Fibroblast of lung (primary cell): ENCODE results near the gene PRKCQ. TPM values are rescaled to one million over a fixed set of nuclear protein-coding genes. Genes with fewer than 3 reads are reported as not detected.

Experiments used
- DNase-seq, 2 donors: peaks; one replicate each; pipeline versions ENCODE4 v3.0.0 to v3.0.0-alpha.2; 2010; ENCODE audit warnings: low read depth in 2 of 2
- H2AFZ ChIP-seq: 2 replicates; pipeline ENCODE4 v1.5.1; 2012; ENCODE audit warnings: low read length, control low read depth, inconsistent platforms
- H3K27ac ChIP-seq: 2 replicates; pipeline ENCODE4 v1.5.1; 2011; ENCODE audit warnings: low read length, control low read depth; ENCODE audit not compliant: insufficient read depth
- H3K27me3 ChIP-seq: 2 replicates; pipeline ENCODE4 v1.5.1; 2011; ENCODE audit warnings: mild to moderate bottlenecking, low read length; ENCODE audit not compliant: control insufficient read depth, insufficient read depth
- H3K36me3 ChIP-seq: 2 replicates; pipeline ENCODE4 v1.5.1; 2011; ENCODE audit warnings: low read length; ENCODE audit not compliant: control insufficient read depth, insufficient read depth
- H3K4me1 ChIP-seq: 2 replicates; pipeline ENCODE4 v1.5.1; 2011; ENCODE audit warnings: low read length; ENCODE audit not compliant: control insufficient read depth, insufficient read depth; ENCODE audit errors: extremely low read depth
- H3K4me2 ChIP-seq: 2 replicates; pipeline ENCODE4 v1.5.1; 2011; ENCODE audit warnings: low read length, control low read depth; ENCODE audit not compliant: insufficient read depth; ENCODE audit errors: extremely low read depth
- H3K4me3 ChIP-seq, 4 experiments: fragments of 200-600 bp in 1 of 4; sonication (generic) in 1 of 4; replicated peaks in 1 of 4; 2 replicates each; pipeline ENCODE4 v1.5.1; 2011 to 2016; ENCODE audit warnings: low read length in 4 of 4, low read depth in 3 of 4, mild to moderate bottlenecking in 3 of 4, control low read depth in 2 of 4, inconsistent platforms in 1 of 4, mixed read lengths in 1 of 4; ENCODE audit not compliant: insufficient read depth in 1 of 4; ENCODE audit errors: control extremely low read depth in 1 of 4
- H3K79me2 ChIP-seq: 2 replicates; pipeline ENCODE4 v1.5.1; 2012; ENCODE audit warnings: mild to moderate bottlenecking, low read length, inconsistent platforms; ENCODE audit not compliant: control insufficient read depth, insufficient read depth
- H3K9ac ChIP-seq: 2 replicates; pipeline ENCODE4 v1.5.1; 2011; ENCODE audit warnings: mild to moderate bottlenecking, low read length, control low read depth; ENCODE audit not compliant: insufficient read depth
- H3K9me3 ChIP-seq: 2 replicates; pipeline ENCODE4 v1.5.1; 2012; ENCODE audit warnings: low read depth, low read length; ENCODE audit not compliant: control insufficient read depth, insufficient read depth
- H4K20me1 ChIP-seq: 2 replicates; pipeline ENCODE4 v1.5.1; 2011; ENCODE audit warnings: low read length; ENCODE audit not compliant: control insufficient read depth, insufficient read depth; ENCODE audit errors: extremely low read depth
- EZH2 ChIP-seq: IDR thresholded peaks from 2 replicates; pipeline ENCODE4 v1.5.1; 2012; ENCODE audit warnings: low read length, control low read depth, mild to moderate bottlenecking; ENCODE audit errors: missing control alignments
- polyA plus RNA-seq, 2 donors: library from polyadenylated mRNA; depleted of rRNA in 1 of 2; stranded (reverse) in 1 of 2; unstranded in 1 of 2; fragments of >200 nt; gene quantifications; 2 replicates each; pipeline ENCODE4 v1.2.1, GENCODE V29; 2011 to 2012; ENCODE audit warnings: missing spikeins in 1 of 2
- total RNA-seq: library from RNA; depleted of rRNA; stranded (reverse); fragments of >200 nt; gene quantifications from 2 replicates; pipeline ENCODE4 v1.2.1, GENCODE V29; 2014
- TF ChIP-seq, protein P1 (sequence below), 2 donors: IDR thresholded peaks in 1 of 2; conservative IDR thresholded peaks in 1 of 2; 1 replicate in 1 of 2; 2 replicates in 1 of 2; pipeline ENCODE4 v1.5.1; 2011 to 2012; ENCODE audit warnings: low read length in 2 of 2, control low read depth in 1 of 2, inconsistent platforms in 1 of 2, low read depth in 1 of 2, mild to moderate bottlenecking in 1 of 2

The PRKCQ gene
- total and polyA plus RNA-seq, 2 donors (not counting 1 experiment from before 2014, with no cell fraction given), result under 0.01 to 0.01 TPM

DNA sequence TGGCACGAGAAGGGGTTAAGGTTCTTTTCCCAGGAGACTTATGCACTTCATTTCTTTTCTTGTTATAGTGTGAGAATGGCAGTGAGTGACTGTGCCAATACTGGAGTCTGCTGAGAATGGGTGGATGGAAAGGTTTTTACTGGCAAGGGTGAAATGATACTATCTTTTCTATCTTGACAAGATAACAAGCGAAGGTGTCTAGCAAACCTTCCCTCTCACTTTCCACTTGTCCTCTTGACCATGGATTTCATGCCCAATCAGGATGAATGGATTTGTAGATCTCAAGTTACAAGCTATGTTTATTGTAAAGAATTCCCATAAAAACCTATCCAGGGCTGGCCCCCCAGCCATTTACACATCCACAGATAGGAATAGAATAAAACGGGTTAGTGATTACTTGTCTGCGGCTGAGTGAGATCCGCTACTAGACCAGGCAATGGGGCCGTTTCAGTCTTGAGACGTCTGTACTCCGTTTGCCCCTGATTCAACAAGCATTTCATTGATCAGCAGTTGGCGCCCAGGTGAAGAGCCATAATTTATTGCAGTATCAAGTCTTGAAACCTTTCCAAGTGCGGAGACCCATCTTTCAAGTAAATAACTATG is 152.6 kb downstream of the PRKCQ start:
- H3K9ac ChIP-seq, result no peak overlapping the region
- no peak overlapping the region for H3K4me2 ChIP-seq
- H3K27ac ChIP-seq, result no peak overlapping the region
- TF ChIP-seq, protein P1, sequence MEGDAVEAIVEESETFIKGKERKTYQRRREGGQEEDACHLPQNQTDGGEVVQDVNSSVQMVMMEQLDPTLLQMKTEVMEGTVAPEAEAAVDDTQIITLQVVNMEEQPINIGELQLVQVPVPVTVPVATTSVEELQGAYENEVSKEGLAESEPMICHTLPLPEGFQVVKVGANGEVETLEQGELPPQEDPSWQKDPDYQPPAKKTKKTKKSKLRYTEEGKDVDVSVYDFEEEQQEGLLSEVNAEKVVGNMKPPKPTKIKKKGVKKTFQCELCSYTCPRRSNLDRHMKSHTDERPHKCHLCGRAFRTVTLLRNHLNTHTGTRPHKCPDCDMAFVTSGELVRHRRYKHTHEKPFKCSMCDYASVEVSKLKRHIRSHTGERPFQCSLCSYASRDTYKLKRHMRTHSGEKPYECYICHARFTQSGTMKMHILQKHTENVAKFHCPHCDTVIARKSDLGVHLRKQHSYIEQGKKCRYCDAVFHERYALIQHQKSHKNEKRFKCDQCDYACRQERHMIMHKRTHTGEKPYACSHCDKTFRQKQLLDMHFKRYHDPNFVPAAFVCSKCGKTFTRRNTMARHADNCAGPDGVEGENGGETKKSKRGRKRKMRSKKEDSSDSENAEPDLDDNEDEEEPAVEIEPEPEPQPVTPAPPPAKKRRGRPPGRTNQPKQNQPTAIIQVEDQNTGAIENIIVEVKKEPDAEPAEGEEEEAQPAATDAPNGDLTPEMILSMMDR (conservative IDR thresholded peaks at IDR 0.05 in 1 of 2, IDR thresholded peaks at IDR 0.05 in 1 of 2; ENCODE audit: low read depth in 1 of 2, low read length in 2 of 2), result no peak
- TF ChIP-seq EZH2, result no peak
- no peaks in the 10 kb centered on the region for H4K20me1 ChIP-seq
- H3K79me2 ChIP-seq, result no peaks in the 10 kb centered on the region
- H3K4me1 ChIP-seq, result no peaks in the 10 kb centered on the region
- no peak overlapping the region for H2AFZ ChIP-seq
- H3K27me3 ChIP-seq, result no peaks in the 10 kb centered on the region
- no peaks in the 10 kb centered on the region for H3K9me3 ChIP-seq
- no peak for DNase-seq
- no peak overlapping the region for H3K4me3 ChIP-seq
- no peaks in the 10 kb centered on the region for H3K36me3 ChIP-seq

DNA sequence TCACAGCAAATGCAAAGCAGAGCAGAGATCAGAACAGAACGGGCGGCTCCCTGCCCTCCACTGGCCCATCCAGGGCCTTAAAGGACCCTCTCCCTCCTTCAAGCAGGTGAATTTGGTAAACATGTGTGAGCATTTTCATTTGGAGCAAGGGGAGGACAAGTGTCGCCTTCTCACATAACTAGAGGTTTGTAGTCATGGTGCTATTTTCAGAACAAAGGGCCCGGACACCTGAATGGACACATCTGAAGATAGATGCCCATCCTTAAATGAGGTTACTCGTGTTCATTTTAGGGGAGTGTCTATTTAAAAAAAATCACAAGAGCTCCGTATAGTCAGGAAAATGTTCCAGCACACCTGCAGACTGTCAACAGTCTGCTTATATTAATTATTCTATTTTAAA is 153.8 kb downstream of the PRKCQ start:
- no peak for DNase-seq
- Histone ChIP-seq H3K9ac (no peak overlapping the region), H2AFZ (no peak overlapping the region), H3K9me3 (no peaks in the 10 kb centered on the region), H3K27ac (no peak overlapping the region), H3K4me1 (no peaks in the 10 kb centered on the region), H3K4me2 (no peak overlapping the region), H3K79me2 (no peaks in the 10 kb centered on the region), H3K4me3 (no peak overlapping the region), H3K27me3 (no peaks in the 10 kb centered on the region), H3K36me3 (no peaks in the 10 kb centered on the region), H4K20me1 (no peaks in the 10 kb centered on the region)
- no peak for TF ChIP-seq EZH2

DNA sequence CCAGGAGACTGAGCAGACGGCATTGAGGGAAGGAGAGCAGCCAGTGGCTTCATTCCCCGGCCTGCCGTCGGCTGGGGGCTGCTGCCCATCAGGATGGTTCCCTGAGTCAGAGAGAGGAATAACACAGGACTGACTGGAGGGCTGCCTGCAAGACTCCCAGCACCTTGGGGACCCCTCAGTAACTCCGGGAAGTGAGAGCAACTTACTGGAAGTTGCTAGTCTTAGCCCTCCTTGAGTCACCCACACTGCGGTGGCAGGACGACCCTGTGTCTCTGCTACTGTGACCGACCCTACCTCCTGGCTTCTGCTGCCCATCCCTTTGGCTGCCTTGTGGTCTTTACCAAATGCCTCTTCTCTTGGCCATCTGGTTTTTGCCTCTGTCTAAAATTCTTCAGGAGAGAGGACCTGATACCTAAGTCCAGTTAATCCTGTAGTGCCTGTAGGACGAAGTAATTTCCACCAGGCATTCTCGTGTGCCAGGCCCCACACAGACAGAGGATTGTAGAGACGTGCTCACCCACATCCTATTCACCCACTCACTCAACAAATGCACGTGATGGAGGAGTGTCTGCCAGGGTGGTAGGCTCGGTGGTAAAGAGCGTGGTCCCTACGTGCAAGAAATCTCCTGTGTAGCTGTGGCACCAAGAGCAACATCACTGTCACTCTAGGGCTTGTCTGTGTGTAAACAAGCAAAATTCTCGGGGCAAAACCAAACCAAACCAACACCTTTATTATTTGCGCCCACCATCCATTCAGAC is 156.5 kb downstream of the PRKCQ start:
- Histone ChIP-seq H3K9ac (no peak overlapping the region), H3K9me3 (no peaks in the 10 kb centered on the region), H3K4me1 (no peaks in the 10 kb centered on the region), H3K4me3 (no peak overlapping the region), H3K27ac (no peak overlapping the region), H3K79me2 (no peaks in the 10 kb centered on the region), H4K20me1 (no peaks in the 10 kb centered on the region), H3K4me2 (no peak overlapping the region), H2AFZ (no peak overlapping the region), H3K27me3 (no peaks in the 10 kb centered on the region), H3K36me3 (no peaks in the 10 kb centered on the region)
- no peak for TF ChIP-seq EZH2
- TF ChIP-seq, protein P1 (conservative IDR thresholded peaks at IDR 0.05 in 1 of 2, IDR thresholded peaks at IDR 0.05 in 1 of 2; ENCODE audit: low read depth in 1 of 2, low read length in 2 of 2), result no peak
- DNase-seq, result no peak
